Fibroblast of villous mesenchyme (primary cell): ENCODE results near the gene ZMYND10. TPM values are rescaled to one million over a fixed set of nuclear protein-coding genes. Genes with fewer than 3 reads are reported as not detected.

ENCODE experiments used
- DNase-seq: peaks from one replicate; pipeline ENCODE4 v3.0.0-alpha.2; 2010; ENCODE audit warnings: low read depth
- H3K4me3 ChIP-seq: 2 replicates; pipeline ENCODE4 v1.5.1; 2011; ENCODE audit warnings: low read depth, mild to moderate bottlenecking, low read length
- total RNA-seq: library from RNA; depleted of rRNA; stranded (reverse); fragments of >200 nt; gene quantifications from 2 replicates; pipeline ENCODE4 v1.2.3, GENCODE V29; 2012
- TF ChIP-seq, protein P1 (sequence below): IDR thresholded peaks from 2 replicates; pipeline ENCODE4 v1.5.1; 2012; ENCODE audit warnings: low read depth, mild to moderate bottlenecking, low read length; ENCODE audit not compliant: insufficient read depth

ZMYND10 gene
- total RNA-seq, 1 donor = 1.3 TPM

DNA sequence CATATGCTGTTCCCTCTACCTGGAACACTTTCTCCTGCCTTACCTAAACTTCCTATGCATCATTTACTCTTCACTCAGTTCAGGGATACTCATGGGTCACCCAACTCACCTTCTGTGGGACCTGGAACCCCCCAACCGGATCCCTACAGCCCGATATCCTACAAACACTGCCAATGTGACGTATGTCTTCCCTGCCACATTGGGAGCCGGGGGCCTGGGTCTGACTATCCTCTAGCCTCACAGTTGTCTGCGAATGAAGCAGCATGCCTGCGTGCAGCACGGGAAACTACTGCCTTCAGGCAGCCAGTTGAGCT is 4.6 kb upstream of the ZMYND10 start:
- TF ChIP-seq, protein P1, sequence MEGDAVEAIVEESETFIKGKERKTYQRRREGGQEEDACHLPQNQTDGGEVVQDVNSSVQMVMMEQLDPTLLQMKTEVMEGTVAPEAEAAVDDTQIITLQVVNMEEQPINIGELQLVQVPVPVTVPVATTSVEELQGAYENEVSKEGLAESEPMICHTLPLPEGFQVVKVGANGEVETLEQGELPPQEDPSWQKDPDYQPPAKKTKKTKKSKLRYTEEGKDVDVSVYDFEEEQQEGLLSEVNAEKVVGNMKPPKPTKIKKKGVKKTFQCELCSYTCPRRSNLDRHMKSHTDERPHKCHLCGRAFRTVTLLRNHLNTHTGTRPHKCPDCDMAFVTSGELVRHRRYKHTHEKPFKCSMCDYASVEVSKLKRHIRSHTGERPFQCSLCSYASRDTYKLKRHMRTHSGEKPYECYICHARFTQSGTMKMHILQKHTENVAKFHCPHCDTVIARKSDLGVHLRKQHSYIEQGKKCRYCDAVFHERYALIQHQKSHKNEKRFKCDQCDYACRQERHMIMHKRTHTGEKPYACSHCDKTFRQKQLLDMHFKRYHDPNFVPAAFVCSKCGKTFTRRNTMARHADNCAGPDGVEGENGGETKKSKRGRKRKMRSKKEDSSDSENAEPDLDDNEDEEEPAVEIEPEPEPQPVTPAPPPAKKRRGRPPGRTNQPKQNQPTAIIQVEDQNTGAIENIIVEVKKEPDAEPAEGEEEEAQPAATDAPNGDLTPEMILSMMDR = no peak

DNA sequence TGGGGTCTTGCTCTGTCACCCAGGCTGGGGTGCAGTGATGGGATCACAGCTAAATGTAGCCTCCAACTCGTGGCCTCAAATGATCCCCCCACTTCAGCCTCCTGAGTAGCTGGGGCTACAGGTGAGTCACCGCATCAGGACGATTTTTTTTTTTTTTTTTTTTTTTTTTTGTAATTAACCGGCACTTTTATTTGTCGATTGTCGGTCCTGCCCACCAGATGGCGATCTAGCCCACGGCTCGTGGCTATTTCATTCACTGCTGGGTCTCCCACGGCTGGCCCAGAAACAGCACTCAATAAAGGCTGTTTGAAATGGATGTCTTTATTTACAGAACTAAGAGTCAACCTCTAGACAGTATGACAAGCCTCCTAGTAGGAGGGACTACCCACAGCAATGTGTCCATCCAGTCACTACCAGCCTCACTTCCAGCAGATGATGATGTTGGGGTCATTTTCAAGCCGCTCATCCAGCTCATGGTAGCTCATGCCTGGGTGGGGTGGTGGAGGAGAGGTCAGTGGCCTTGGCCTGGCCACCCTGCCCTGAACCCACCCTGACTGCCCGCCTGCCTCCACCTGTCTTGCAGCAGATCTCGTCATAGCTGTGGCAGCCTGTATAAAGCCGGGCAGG is 1.8 kb upstream of the ZMYND10 start:
- peak; percentile 72 for DNase-seq
- TF ChIP-seq, protein P1 = peak; percentile 61
- H3K4me3 ChIP-seq = no peak overlapping the region

More for the DNA sequence above, 4.6 kb upstream of the ZMYND10 start:
- no peak for DNase-seq
- H3K4me3 ChIP-seq = peak overlapping the region; percentile 97

DNA sequence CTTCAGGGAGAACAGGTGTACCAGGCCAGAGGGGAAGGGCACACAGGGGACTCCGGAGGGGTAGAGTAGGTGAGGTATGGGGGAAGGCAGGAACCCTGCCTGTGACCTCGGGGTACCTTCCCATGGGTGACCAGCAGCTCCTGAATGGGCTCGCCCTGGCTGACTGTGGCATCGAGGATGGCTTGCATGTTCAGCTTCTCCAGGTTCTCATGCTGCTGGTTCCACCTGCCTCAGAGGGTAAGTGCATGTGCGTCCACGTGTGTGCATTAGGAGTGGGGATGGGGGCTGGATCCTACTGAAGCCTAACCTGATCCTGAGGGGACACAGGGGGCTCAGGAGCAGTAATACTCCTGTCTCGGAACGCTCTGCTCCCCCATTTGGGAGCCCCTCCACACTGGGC is 524 bp downstream of the ZMYND10 start:
- TF ChIP-seq, protein P1 = no peak
- H3K4me3 ChIP-seq = peak overlapping the region; percentile 59
- DNase-seq = no peak

DNA sequence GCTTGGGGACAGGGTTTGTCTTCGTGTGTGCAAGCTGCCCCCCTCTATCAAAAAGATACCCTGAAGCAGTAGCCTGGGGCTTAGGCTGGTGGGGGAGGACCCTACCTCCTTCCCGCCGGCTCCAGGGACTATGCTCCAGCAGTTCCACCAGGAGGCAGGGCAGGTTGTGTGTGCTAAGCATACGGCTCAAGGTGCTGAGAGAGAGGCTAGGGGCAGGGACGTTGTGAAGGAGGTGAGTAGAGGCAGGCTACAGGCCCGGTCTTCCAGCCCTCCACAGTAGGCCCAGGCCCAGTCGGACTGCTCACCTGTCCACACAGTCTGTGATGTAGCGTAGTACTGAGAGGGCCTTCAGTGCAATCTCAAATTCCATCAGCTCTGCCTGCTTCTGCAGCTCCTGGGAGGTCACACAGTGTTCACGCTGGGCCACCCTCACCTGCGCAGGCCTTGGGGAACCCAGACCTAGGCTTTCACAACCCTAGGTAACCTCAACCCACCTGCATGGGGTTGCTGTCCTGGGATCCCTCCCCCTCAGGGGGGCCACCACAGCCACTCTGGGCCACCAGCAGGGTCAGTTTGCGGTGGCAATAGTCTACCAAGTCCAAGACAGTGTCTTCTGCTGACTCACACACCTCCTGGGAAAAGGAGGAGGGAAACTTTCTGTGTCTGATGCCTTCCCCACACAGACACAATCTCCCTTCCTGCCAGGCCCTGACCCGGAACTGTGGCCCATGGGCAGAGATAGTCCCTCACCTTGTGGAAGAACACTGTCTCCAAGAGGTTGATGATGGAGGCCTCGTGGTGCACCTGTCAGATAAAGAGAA is 2.5 kb downstream of the ZMYND10 start:
- H3K4me3 ChIP-seq = no peak overlapping the region
- TF ChIP-seq, protein P1 = no peak
- no peak for DNase-seq

DNA sequence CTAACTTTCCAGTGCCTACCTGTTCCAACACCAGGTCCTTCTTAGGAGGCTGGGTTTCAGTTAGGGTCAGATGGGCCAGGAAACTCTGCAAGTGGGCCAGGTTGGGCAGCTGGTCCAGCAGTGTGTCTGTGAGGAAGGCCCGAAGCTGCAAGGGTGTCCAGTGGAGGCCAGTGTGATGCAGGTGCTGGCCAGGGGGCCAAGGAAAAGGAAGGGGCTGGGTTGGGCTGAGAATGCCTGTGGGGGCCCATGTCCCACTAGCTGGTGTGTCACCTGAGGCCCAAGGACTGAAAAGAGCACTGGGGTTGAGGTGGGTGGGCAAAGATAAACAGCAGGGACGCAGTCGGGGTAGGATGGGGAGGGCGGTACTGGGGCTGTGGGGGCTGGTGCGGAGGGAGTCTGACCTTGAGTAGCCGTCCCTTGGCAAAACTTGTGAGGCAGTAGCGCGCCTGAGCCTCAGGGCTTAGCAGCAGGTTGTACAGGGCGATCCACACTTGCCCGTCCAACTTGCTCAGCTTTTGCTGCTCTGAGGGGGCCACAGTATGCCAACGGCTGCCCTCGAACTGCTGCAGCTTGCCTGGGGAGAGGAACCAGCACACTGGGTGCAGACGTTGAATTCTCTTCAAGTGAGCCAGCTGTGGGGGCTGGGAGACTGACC is 3.4 kb downstream of the ZMYND10 start:
- TF ChIP-seq, protein P1 = no peak
- no peak overlapping the region for H3K4me3 ChIP-seq
- no peak for DNase-seq

DNA sequence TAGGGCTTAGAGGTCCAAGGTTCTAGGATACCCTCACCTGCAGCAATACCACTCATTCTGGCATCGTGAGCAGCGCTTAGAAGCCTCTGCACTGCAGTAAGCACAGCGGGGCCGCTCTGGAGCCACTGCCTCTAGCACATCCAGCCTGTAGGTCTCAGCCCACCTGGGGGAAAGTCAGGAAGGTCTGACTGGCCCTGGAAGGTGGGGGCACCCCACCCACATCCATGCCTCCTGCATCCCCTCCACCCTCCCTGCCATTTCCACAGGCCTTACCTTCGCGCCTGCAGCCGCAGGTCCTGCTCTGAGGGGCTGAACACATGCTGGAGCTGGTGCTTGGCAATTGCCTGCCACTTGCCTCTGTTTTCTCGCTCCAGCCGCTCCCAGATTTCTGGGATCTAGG is 4.0 kb downstream of the ZMYND10 start:
- TF ChIP-seq, protein P1 = no peak
- peak overlapping the region; percentile 58 for H3K4me3 ChIP-seq
- DNase-seq = no peak
